GM18867 (cell line): ENCODE data around the gene VPS8.
A peak's percentile ranks its signal among the peaks of the same experiment; 100 is the strongest.

Experiments used
- ATAC-seq: cut with Tn5 transposase; IDR thresholded peaks from one replicate; pipeline ENCODE4 v1.9.1; 2021; ENCODE audit warnings: mild to moderate bottlenecking, moderate library complexity; ENCODE audit not compliant: unreplicated experiment

Gene VPS8

DNA sequence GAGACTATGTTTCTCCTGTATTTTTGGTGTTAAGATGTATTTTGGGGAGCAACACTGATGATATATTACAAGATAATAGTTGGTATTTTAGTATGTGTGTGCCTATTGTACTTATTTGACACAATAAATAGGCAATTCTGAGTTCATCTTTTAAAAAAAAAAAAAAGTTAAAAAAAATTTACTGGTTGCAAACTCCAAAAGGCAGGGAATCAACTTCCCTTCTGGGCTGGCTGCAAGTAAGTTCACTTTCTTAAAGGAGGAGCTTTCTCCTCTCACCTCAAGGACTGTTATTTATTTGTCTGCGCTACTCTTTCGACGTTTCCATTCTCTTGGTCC, 335 bp upstream of the VPS8 start:
- no peak for ATAC-seq

DNA sequence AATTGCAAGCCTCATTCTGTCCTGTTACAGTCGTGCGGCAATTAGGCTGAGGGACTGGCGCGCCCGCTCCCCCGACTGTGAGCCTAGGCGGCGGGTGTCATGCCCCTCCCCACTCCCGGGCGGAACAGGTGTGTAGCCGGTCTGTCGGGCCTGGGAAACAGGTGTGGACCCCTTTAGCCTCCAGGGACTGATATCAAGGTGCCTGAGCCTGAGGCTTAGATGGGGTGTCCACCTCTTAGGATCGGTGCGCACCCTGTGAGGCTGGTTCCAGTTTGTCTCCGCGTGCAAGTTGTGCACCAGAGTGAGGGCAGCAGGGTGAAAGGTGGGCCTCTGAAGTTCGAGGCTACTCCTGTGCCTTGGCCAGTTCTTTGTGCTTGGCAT, 686 bp downstream of the VPS8 start:
- ATAC-seq = peak; percentile 24

DNA sequence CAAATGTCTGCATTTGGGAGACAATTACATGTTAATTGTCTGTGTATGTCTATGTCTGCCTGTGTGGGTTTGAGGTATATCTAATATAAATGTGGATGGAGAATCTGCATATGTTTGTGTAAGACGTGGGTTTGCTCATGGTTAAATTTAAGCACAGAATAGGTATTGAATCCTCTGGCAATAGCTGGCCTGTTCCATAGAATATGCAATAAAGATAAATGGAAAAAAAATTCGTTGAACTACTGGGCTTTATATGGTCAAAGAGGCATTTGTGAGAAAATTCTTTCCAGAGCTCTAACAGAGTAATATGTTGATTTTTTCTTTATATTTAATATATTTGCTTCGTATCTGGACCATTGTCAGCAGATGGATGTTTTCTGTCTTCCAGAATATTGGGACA, 1.4 kb downstream of the VPS8 start:
- ATAC-seq = no peak

DNA sequence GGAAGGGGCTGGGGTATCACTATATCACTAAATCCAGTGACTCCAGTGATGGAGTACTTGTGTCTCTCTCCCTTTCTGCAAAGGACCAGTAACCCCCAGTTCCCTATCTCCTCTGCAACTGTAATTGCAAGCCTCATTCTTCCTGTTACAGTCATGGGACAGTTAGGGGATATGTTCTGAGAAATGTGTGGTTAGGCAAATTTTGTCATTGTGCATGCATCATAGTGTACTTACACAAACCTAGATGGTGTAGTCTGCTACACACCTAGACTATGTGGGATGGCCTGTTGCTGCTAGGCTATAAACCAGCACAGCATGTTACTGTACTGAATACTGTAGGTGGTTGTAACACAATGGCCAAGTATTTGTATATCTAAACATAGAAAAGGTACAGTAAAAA, 2.2 kb downstream of the VPS8 start:
- ATAC-seq = no peak

DNA sequence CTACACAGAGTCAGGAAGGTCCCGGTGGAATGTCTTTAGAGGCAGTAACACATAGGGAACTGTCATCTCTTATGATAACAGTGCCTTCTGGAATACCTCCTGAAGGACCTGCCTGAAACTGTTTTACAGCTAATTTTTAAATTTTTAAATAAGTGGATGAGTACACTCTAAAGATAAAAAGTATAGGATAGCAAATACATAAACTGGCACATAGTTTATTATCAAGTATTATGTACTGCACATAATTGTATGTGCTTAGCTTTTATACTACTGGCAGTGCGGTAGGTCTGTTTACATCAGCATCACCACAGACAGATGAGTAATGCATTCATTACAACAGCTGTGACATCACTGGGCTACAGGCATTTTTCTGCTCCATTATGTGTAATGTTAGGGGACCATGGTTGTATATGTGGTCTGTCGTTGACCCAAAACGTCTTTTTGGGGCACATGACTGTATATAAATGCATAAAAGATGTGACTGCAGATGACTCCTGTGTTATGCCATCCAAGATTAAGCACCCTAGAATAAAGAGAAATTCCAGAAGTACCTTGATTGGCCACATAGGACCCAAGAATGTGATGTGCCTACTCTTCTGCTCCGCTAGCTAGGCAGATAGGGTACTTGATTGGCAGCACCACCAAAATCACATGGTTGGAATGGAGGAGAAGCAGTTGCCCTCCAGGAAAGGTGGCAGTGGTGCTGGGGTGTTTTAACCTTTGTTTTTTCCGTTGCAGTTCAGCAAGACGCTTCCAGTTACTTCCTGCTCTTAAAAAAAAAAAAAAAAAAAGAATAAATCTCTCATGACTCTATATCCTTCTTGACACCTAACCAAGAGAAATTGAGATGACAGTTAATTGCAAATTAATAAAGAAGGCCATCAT, 3.3 kb downstream of the VPS8 start:
- no peak for ATAC-seq

DNA sequence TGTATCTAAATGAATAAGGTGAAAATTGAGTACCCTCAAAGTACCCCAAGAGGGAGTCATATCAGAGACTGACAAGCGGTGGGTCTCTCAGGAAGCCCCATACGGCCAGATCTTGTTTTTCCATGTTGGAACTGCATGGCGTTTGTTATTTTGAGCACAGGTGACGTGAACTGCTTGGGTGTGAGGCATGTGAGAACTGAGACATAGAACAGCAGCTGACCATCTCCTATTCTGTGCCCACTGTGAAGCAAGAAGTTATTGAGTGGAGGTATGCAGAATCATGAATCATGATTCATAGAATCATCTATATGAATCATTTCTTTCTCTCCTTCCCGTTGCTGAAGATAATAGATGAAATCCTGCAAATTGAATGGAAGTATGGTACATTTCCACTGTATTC, 4.6 kb downstream of the VPS8 start:
- ATAC-seq = no peak

DNA sequence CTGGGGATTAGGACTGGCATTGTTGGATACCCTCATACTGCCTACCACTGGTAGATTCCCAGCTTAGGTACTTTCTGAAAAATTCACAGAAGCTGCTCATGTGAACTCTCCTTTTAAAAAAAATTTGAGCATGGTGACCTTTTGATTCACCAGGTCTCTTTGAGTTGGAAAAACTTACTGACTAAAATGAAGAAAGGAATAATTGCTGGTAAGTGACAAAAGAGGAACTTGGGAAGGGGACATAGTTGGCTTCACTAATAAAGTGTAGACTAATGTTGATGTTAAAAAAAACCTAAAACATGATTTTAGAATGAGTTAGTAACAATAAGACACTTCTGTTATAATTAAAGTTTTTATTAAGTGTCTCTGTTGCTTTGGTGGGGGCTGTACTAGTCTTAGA, 8.6 kb downstream of the VPS8 start:
- no peak for ATAC-seq

DNA sequence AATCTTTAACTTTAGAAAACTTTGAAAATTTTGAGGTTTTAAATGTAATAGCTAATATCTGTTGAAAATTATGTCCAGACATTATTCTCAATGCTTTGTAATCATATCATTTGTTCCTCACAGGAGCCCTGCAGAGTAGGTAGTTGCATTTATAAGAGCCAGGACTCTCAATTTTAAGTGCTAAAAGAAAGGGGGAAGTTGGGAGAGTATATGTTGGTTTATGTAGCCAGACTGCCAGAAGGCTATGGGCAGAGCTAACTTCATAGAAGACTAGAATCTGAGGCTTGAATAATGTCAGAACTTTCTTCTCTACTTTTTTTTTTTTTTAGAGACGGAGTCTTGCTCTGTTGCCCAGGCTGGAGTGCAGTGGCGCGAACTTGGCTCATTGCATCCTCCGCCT, 9.1 kb downstream of the VPS8 start:
- no peak for ATAC-seq

DNA sequence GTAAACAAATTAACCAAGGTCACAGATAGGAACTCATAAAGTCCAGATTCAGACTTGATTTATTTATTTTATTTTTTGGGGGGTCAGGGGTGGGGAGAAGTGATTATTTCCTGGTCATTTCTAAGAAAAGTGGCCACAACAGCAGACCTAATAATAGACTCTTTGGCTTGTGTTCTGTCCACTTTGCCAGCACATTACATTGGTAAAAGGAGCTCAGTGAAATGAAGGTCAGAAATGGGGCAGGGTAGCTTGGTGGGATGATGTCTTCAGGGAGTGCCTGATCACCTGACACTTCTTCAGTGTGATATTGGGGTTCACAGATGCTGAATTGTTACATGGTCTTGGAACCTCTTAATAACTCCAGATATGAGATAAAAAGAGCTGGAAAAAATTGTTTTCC, 10.1 kb downstream of the VPS8 start:
- ATAC-seq = no peak

DNA sequence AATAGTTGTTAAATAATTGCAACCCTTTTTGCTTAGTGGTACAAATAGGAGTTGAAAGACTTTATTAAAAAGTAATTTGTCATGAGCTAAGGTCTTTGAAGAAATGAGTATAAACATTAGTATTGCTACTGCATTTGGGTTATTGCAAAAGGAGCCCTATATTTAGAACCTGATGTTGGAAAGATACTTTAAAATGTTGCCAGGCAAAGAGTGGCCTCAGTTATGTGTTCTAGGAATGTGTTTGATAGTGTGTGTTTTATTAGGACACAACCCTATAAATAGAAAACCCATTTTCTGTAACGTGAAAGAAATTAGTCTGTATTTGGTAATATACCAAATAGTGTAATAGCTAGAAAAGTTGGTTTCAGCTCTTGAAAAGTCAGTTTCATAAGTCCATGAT, 10.7 kb downstream of the VPS8 start:
- ATAC-seq = no peak

DNA sequence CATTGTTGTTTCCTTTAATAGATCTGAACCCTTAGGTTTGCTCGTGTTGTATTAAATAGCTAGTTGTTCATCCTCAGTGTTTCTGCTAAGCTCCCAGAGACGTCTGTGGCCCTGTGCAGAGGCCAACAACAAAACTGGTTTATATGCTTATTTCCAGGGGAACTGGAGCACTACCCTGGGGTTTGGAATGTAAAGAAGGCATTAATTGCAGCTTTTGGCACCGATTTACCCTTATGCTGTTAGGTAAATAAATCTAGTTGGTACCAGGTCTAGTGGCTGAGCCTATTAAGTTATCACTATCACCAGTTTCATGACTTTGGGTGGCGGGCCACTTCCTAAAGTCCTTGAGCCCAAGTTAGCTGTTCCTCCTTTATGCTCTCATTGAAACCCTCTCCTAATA, 12.0 kb downstream of the VPS8 start:
- no peak for ATAC-seq

DNA sequence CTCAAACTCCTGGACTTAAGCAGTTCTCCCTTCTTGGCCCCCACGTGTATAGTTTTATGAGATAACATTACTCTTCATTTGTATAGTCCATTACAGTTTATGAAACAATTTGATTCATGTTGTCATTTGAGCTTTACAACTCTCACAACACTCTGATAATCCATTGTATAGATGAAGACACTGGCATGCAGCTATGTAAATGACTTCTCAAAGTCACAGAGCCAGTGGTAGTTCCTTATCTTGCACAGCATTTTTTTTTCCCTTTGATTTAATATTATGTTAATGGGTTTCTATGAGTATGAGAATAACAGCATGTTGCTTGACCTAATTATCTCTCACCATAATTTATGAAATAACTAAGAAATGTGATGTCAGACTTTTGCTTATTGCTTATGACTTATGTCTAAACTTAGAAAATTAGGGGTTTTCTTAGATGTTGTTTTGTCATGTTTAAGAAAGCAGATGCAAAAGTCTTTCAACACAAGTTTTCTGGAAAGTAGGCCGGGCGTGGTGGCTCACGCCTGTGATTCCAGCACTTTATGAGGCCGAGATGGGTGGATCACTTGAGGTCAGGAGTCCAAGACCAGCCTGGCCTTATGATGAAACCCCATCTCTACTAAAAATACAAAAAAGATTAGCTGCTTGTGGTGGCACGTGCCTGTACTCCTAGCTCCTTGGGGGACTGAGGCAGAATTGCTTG, 13.3 kb downstream of the VPS8 start:
- ATAC-seq = no peak

DNA sequence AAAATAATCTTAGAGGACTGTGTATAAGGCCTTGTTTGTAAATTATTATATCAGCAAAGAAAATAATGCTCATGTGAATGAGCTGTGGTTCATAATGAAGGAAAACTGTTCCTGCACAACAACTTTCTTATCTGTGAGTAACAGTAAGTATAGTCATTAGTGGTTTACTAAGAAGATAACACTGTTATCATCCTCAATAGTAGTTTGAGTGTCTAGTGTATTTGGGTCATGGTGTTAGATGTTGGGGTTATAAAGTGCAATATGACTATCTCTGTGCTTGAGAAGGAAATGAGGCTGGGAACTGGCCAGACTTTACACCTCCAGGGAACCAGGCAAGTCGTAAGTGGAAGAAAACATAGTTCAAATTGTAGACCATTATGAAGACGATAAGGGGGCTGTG, 15.6 kb downstream of the VPS8 start:
- no peak for ATAC-seq

DNA sequence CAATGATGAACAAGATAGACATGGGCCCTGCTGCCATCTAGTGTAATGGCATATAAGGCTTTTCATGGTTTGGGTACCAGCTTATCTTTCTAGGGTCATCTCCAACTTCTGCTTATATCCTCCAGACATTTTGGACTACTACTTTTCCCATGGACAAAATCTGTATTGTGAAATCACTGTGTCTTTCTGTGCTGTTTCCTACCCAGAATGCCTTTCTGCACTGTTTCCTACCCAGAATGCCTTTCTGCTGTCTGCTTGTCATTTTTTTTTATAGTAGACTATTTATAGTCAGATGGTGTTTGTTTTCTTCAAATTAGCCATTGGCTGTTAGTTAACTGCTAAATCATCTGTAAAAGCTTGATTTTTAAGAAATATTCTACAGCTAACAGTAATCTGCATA, 20.1 kb downstream of the VPS8 start:
- no peak for ATAC-seq

DNA sequence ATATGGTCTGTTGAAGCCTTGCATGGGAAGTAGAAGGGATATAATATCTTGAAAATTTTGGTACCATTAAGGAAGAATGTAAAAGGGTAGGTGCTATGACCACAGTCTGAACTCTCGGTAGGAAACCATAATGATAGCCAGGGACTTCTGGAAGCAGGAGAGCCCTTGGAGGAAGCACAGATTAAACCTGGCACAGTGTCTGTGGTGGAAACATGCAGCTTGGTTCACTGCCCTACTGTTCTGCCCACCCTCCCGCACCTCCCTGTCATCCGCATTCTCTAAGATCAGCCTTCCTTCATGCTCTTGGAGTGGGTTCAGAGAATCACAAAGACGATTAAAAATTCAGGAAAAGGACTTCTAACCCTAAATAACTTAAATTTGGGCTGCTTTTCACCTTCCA, 20.9 kb downstream of the VPS8 start:
- ATAC-seq = no peak

DNA sequence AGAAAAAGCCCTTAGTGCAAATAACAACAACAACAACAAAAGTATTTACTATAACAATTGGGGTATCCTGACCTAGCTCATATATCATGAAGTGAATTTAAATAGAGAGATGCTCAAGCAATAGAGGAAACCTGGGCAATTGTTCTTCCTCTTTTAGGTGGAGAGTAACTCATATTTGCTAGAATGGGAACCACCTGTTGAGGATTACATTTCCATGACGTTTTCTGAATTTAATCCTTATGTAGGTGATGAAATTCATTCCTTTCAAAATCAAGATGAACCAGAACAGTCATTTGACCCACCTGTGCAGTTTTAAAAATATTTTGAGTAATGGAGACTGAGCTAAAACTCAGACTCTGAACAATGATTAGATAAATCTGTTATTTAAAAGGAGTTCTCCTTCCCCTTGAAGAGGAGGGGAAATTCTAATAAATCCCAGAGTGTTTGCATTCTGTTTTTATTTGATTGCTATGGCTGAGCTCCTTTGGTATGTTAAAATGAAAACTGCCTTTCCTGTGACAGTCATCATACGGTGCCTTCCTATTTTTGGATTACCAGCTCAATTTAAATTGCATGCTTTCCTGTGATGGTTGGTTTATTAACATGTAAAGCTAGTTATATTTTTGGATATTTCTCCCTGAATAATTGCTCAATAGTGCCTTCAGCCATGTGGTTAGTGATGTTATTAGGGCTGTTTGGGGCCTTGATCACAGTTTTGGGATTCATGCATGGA, 24.3 kb downstream of the VPS8 start:
- ATAC-seq = no peak

DNA sequence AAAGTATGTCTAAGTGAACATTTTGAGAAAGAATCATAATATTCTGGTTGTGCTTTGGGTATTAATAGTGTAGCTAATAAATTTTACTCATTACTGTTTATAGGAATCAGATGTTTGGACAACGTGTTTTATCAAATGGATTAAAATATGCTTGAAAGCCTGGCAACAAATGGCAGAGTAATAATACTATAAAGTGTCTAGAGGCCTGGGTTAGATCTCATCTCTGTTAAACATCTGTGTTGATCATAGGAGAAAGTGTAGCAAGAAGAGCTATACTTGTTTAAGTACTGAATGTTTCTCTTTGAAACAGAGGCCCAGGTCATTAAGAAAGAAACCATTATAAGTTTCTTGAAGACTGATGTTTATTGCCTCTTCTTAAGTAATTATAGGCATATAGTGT, 30.5 kb downstream of the VPS8 start:
- ATAC-seq = no peak

DNA sequence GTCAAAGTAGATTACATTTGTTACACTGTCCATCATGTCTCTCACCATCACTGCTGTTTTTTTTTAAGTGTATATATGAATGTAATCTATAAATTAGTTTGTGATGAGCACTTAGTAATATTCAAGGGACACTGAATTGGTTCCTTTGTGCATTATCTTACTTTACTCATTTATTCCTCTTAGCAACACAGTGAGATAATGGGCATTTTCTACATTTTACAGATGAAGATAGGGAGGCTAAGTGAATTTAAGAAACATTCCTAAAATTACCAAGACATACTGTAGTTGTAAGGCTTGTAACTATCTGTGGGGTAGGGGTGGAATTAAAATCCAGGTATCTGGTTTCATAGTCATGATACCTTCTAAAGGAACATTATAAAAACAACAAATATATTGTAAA, 33.9 kb downstream of the VPS8 start:
- ATAC-seq = no peak

DNA sequence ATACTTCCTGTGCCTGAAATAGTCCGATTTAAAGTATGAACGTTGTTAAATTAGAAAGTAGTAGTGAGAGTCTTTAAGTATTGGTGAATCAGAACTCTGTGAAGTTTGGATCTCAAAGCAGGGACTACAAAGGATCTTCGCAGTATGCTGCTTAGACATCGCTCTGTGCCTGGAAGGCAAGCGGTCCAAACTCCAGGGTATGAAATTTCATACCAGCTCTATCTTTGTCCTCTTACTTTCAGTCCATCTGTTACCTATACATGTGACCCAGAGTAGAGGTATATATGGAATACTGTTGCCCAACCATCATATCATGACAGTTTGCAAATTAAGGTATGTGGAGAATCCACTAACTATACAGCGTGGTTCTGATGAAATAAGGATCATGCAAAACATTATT, 34.5 kb downstream of the VPS8 start:
- ATAC-seq = no peak

DNA sequence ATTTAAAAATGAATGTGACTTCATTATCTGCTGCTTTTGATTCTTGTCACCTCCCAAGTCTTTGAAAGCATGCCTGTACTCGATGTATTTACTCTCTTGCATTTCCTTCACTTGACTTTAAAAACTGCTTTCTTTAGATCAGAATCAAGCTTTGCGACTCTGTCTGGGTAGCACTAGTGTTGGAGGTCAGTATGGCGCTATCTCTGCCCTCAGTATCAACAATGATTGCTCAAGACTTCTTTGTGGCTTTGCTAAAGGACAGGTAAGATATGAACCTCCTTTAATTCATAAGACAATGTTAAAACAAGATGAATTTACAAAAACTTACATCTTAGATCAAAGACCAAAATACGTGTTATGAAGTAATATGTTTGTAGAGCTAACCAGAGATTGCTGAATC, 37.0 kb downstream of the VPS8 start:
- no peak for ATAC-seq

DNA sequence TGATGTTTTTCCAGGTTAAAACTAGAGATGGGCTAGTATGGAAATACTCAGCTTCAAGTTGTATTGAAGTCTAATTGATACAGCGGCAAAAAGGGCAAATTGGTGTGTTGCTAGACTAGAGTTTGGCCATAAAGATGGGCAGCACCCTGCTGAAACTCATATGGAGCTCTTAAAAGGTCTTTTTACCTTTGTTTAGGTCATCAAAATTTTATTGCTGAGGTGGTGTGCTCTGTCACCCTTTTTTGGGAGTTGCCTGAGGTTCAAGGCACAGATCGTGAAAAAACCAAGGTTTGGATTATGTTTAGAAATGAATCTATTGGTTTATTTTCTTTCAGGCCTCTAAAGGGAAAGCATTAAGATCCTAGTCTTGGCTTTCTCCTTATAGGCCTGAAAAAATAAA, 38.2 kb downstream of the VPS8 start:
- no peak for ATAC-seq

DNA sequence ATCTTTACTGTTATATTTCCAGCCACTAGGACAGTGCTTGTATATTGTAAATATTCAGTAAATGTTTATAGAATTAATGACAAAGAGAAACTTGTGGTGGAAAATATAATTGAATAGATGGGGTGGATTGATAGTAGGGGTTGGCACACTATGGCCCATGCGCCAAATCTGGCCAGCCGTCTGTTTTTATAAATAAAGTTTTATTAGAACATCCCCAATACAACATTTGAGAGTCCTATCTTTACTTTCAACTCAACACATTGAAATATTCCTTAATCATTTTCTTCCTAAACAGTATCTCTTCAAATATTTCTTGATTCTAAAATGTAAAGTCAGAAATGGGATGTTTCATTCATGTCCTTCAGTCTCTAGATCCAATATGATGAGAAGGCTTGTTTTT, 45.1 kb downstream of the VPS8 start:
- no peak for ATAC-seq
